ENCODE data around the gene LNX1. TPM values are rescaled to one million over a fixed set of nuclear protein-coding genes. Genes with fewer than 3 reads are reported as not detected.

The LNX1 gene
- total RNA-seq, 1 donor from 2014 or later = 0.34 TPM

GRCh38 chr4:53553486-53554210 is 37.6 kb downstream of the LNX1 start:
- Mint-ChIP-seq H3K4me1 (peaks cover 14% of the 10 kb centered on the region), H3K36me3 (no peaks in the 10 kb centered on the region), H3K4me3 (no peak overlapping the region), H3K27me3 (ENCODE audit: insufficient read depth, low read depth) (peaks cover 2% of the 10 kb centered on the region), H3K9me3 (peaks cover 5% of the 10 kb centered on the region), H3K27ac (no peak overlapping the region)
- H3K27ac ChIP-seq = no peak overlapping the region
- no peaks in the 10 kb centered on the region for H3F3A ChIP-seq (ENCODE audit: low read depth)
- H3K9me3 ChIP-seq (ENCODE audit: low read depth) = no peaks in the 10 kb centered on the region
- no peaks in the 10 kb centered on the region for H3K36me3 ChIP-seq
- no peaks in the 10 kb centered on the region for H3K4me1 ChIP-seq
- H3K4me3 ChIP-seq = no peak overlapping the region
- H2AFZ ChIP-seq (replicated peaks) = no peak overlapping the region
- TF ChIP-seq EZH2phosphoT487 (IDR thresholded peaks at IDR 0.05) = no peak
- TF ChIP-seq EZH2 (IDR thresholded peaks at IDR 0.05) = no peak
- TF ChIP-seq CTCF (IDR thresholded peaks at IDR 0.05) = no peak
- no peak for DNase-seq (ENCODE audit: low spot score)
- H3K9ac ChIP-seq = no peak overlapping the region
- H4K20me1 ChIP-seq (ENCODE audit: low read depth) = no peaks in the 10 kb centered on the region
- no peaks in the 10 kb centered on the region for H3K27me3 ChIP-seq
- H3K4me2 ChIP-seq = no peak overlapping the region
- H3K79me2 ChIP-seq (ENCODE audit: low read depth) = no peaks in the 10 kb centered on the region

GRCh38 chr4:53552711-53553110 is 38.6 kb downstream of the LNX1 start:
- Histone ChIP-seq H3K9ac (no peak overlapping the region), H3K27ac (no peak overlapping the region), H3F3A (ENCODE audit: low read depth) (no peaks in the 10 kb centered on the region), H3K27me3 (no peaks in the 10 kb centered on the region), H3K4me1 (no peaks in the 10 kb centered on the region), H2AFZ (replicated peaks) (no peak overlapping the region), H3K79me2 (ENCODE audit: low read depth) (no peaks in the 10 kb centered on the region), H4K20me1 (ENCODE audit: low read depth) (no peaks in the 10 kb centered on the region), H3K4me3 (no peak overlapping the region), H3K9me3 (ENCODE audit: low read depth) (no peaks in the 10 kb centered on the region), H3K4me2 (no peak overlapping the region), H3K36me3 (no peaks in the 10 kb centered on the region)
- Mint-ChIP-seq H3K27ac (no peak overlapping the region), H3K9me3 (peaks cover 5% of the 10 kb centered on the region), H3K4me1 (peaks cover 5% of the 10 kb centered on the region), H3K4me3 (no peak overlapping the region), H3K27me3 (ENCODE audit: insufficient read depth, low read depth) (peaks cover 2% of the 10 kb centered on the region), H3K36me3 (no peaks in the 10 kb centered on the region)
- TF ChIP-seq EZH2 (IDR thresholded peaks at IDR 0.05) = no peak
- no peak for TF ChIP-seq EZH2phosphoT487 (IDR thresholded peaks at IDR 0.05)
- no peak for TF ChIP-seq CTCF (IDR thresholded peaks at IDR 0.05)
- DNase-seq (ENCODE audit: low spot score) = no peak

GRCh38 chr4:53551958-53552357 is 39.3 kb downstream of the LNX1 start:
- H3K27ac Mint-ChIP-seq = no peak overlapping the region
- peaks cover 5% of the 10 kb centered on the region for H3K9me3 Mint-ChIP-seq
- H3K4me1 Mint-ChIP-seq = peaks cover 1% of the 10 kb centered on the region
- H3K27me3 Mint-ChIP-seq (ENCODE audit: insufficient read depth, low read depth) = peaks cover 2% of the 10 kb centered on the region
- Histone ChIP-seq H3K4me3 (no peak overlapping the region), H2AFZ (replicated peaks) (no peak overlapping the region), H3K9me3 (ENCODE audit: low read depth) (no peaks in the 10 kb centered on the region), H3K27me3 (no peaks in the 10 kb centered on the region), H3K4me2 (no peak overlapping the region), H3K9ac (no peak overlapping the region), H3K27ac (no peak overlapping the region), H3F3A (ENCODE audit: low read depth) (no peaks in the 10 kb centered on the region), H3K4me1 (no peaks in the 10 kb centered on the region), H3K79me2 (ENCODE audit: low read depth) (no peaks in the 10 kb centered on the region), H4K20me1 (ENCODE audit: low read depth) (no peaks in the 10 kb centered on the region), H3K36me3 (no peaks in the 10 kb centered on the region)
- no peaks in the 10 kb centered on the region for H3K36me3 Mint-ChIP-seq
- no peak overlapping the region for H3K4me3 Mint-ChIP-seq
- DNase-seq (ENCODE audit: low spot score) = no peak
- TF ChIP-seq CTCF (IDR thresholded peaks at IDR 0.05) (no peak), EZH2 (IDR thresholded peaks at IDR 0.05) (no peak), EZH2phosphoT487 (IDR thresholded peaks at IDR 0.05) (no peak)

Measured in neural progenitor cell (in vitro differentiated cells).